ENCODE results near the gene IFNLR1.

GRCh38 chr1:24109166-24109483, 78.0 kb downstream of the IFNLR1 start:
- TF ChIP-seq CTCF (IDR thresholded peaks at IDR 0.05) (no peak), POLR2A (IDR thresholded peaks at IDR 0.05) (no peak)
